Right renal cortex interstitium (tissue), 3 donors: ENCODE data around the gene PRLHR. TPM values are rescaled to one million over a fixed set of nuclear protein-coding genes. Genes with fewer than 3 reads are reported as not detected.
A peak's percentile ranks its signal among the peaks of the same experiment; 100 is the strongest.

Experiments
- DNase-seq, 3 donors: peaks; one replicate each; pipeline ENCODE4 v3.0.0-alpha.2; 2013; ENCODE audit warnings: low read depth in 3 of 3, low spot score in 2 of 3
- polyA plus RNA-seq, 3 donors: library from polyadenylated mRNA; unstranded; fragments of 120-200 nt; gene quantifications; one replicate each; pipeline ENCODE4 v1.2.1, GENCODE V29; 2013; ENCODE audit not compliant: insufficient read length in 3 of 3

The PRLHR gene
- polyA plus RNA-seq, 3 donors = not detected

GRCh38 chr10:118564652-118565051, 30.8 kb downstream of the PRLHR start:
- peak in 2 of 3 donors; percentile 23 to 39 for DNase-seq

GRCh38 chr10:118564114-118564513, 31.3 kb downstream of the PRLHR start:
- no peak for DNase-seq

GRCh38 chr10:118563373-118563890, 32.0 kb downstream of the PRLHR start:
- no peak for DNase-seq

- DNase-seq = no peak
Observed at GRCh38 chr10:118562851-118563250, 32.6 kb downstream of the PRLHR start.

GRCh38 chr10:118557946-118558345, 37.5 kb downstream of the PRLHR start:
- no peak for DNase-seq

- no peak for DNase-seq
Observed at GRCh38 chr10:118551535-118552100, 43.8 kb downstream of the PRLHR start.

GRCh38 chr10:118547282-118547681, 48.2 kb downstream of the PRLHR start:
- no peak for DNase-seq

GRCh38 chr10:118546479-118546878, 49.0 kb downstream of the PRLHR start:
- DNase-seq = no peak

- no peak for DNase-seq
Observed at GRCh38 chr10:118545381-118545780, 50.1 kb downstream of the PRLHR start.

GRCh38 chr10:118544401-118544948, 51.0 kb downstream of the PRLHR start:
- no peak for DNase-seq

GRCh38 chr10:118543714-118544400, 51.6 kb downstream of the PRLHR start:
- DNase-seq = no peak

- DNase-seq = no peak
Observed at GRCh38 chr10:118542745-118543144, 52.7 kb downstream of the PRLHR start.

- no peak for DNase-seq
Observed at GRCh38 chr10:118542205-118542604, 53.2 kb downstream of the PRLHR start.

GRCh38 chr10:118541718-118542117, 53.7 kb downstream of the PRLHR start:
- DNase-seq = no peak

Other genes starting within 250 kb of the PRLHR start
- gene CACUL1, start 159.3 kb upstream of the PRLHR start, polyA plus RNA-seq = 10 to 100 TPM; 23.8 to 26.8 (median 24.6) TPM